ENCODE measurements around the gene TTC24. TPM values are rescaled to one million over a fixed set of nuclear protein-coding genes. Genes with fewer than 3 reads are reported as not detected.

The TTC24 gene
- total RNA-seq, 1 donor from 2014 or later = not detected

GRCh38 chr1:156593661-156593989 lies 14.1 kb downstream of the TTC24 start:
- no peak for TF ChIP-seq POLR2AphosphoS5 (IDR thresholded peaks at IDR 0.05; ENCODE audit: insufficient read depth in 1 of 2, low read depth in 1 of 2)
- no peak for TF ChIP-seq POLR2A (IDR thresholded peaks at IDR 0.05)
- no peak for TF ChIP-seq CTCF (IDR thresholded peaks at IDR 0.05)
- H3K4me1 ChIP-seq = peaks cover 20% of the 10 kb centered on the region
- H3K4me3 ChIP-seq = no peak overlapping the region
- H3K27me3 ChIP-seq = no peaks in the 10 kb centered on the region
- intact Hi-C loops (cut with DNase I) = no loop called here
- H3K36me3 ChIP-seq = peaks cover 0 to 39% of the 10 kb centered on the region in 2 donors
- DNase-seq (ENCODE audit: extremely low spot score in 2 of 2) = no peak
- H3K27ac ChIP-seq = no peak overlapping the region
- no peaks in the 10 kb centered on the region for H3K9me3 ChIP-seq

GRCh38 chr1:156594190-156594589 lies 14.7 kb downstream of the TTC24 start:
- intact Hi-C loops (cut with DNase I) = no loop called here
- peaks cover 0 to 39% of the 10 kb centered on the region in 2 donors for H3K36me3 ChIP-seq
- DNase-seq (ENCODE audit: extremely low spot score in 2 of 2) = no peak
- H3K4me1 ChIP-seq = peaks cover 20% of the 10 kb centered on the region
- H3K4me3 ChIP-seq = no peak overlapping the region
- H3K9me3 ChIP-seq = no peaks in the 10 kb centered on the region
- H3K27me3 ChIP-seq = no peaks in the 10 kb centered on the region
- H3K27ac ChIP-seq = no peak overlapping the region
- TF ChIP-seq POLR2AphosphoS5 (IDR thresholded peaks at IDR 0.05; ENCODE audit: insufficient read depth in 1 of 2, low read depth in 1 of 2) (no peak), CTCF (IDR thresholded peaks at IDR 0.05) (no peak), POLR2A (IDR thresholded peaks at IDR 0.05) (no peak)

- Histone ChIP-seq H3K4me3 (no peak overlapping the region), H3K27me3 (no peaks in the 10 kb centered on the region), H3K27ac (no peak overlapping the region), H3K9me3 (no peaks in the 10 kb centered on the region), H3K4me1 (peaks cover 25% of the 10 kb centered on the region), H3K36me3 (peaks cover 0 to 39% of the 10 kb centered on the region in 2 donors)
- TF ChIP-seq POLR2A (IDR thresholded peaks at IDR 0.05) (no peak), CTCF (IDR thresholded peaks at IDR 0.05) (no peak), POLR2AphosphoS5 (IDR thresholded peaks at IDR 0.05; ENCODE audit: insufficient read depth in 1 of 2, low read depth in 1 of 2) (no peak)
- no peak for DNase-seq (ENCODE audit: extremely low spot score in 2 of 2)
- intact Hi-C loops (cut with DNase I) = no loop called here
Measured at GRCh38 chr1:156595016-156595415, 15.5 kb downstream of the TTC24 start.

- intact Hi-C loops (cut with DNase I) = no loop called here
Measured at GRCh38 chr1:156596426-156596825, 16.9 kb downstream of the TTC24 start.

GRCh38 chr1:156598125-156598524 lies 18.6 kb downstream of the TTC24 start:
- peaks cover 0 to 39% of the 10 kb centered on the region in 2 donors for H3K36me3 ChIP-seq
- intact Hi-C loops (cut with DNase I) = no loop called here
- no peak for DNase-seq (ENCODE audit: extremely low spot score in 2 of 2)

More at GRCh38 chr1:156596426-156596825, 16.9 kb downstream of the TTC24 start:
- H3K27me3 ChIP-seq = no peaks in the 10 kb centered on the region
- no peak for DNase-seq (ENCODE audit: extremely low spot score in 2 of 2)
- no peaks in the 10 kb centered on the region for H3K9me3 ChIP-seq
- H3K27ac ChIP-seq = no peak overlapping the region
- H3K36me3 ChIP-seq = peaks cover 0 to 39% of the 10 kb centered on the region in 2 donors
- H3K4me3 ChIP-seq = no peak overlapping the region
- TF ChIP-seq POLR2A (IDR thresholded peaks at IDR 0.05) (no peak), POLR2AphosphoS5 (IDR thresholded peaks at IDR 0.05; ENCODE audit: insufficient read depth in 1 of 2, low read depth in 1 of 2) (no peak), CTCF (IDR thresholded peaks at IDR 0.05) (no peak)
- H3K4me1 ChIP-seq = peaks cover 27% of the 10 kb centered on the region

More at GRCh38 chr1:156598125-156598524, 18.6 kb downstream of the TTC24 start:
- TF ChIP-seq POLR2A (IDR thresholded peaks at IDR 0.05) = no peak
- TF ChIP-seq CTCF (IDR thresholded peaks at IDR 0.05) = no peak
- no peak for TF ChIP-seq POLR2AphosphoS5 (IDR thresholded peaks at IDR 0.05; ENCODE audit: insufficient read depth in 1 of 2, low read depth in 1 of 2)
- no peak overlapping the region for H3K4me3 ChIP-seq
- peaks cover 21% of the 10 kb centered on the region for H3K4me1 ChIP-seq
- H3K9me3 ChIP-seq = no peaks in the 10 kb centered on the region
- no peak overlapping the region for H3K27ac ChIP-seq
- H3K27me3 ChIP-seq = no peaks in the 10 kb centered on the region
